ENCODE results near the gene DERA. TPM values are rescaled to one million over a fixed set of nuclear protein-coding genes. Genes with fewer than 3 reads are reported as not detected.

The DERA gene
- total RNA-seq, 2 experiments from 2014 or later, result 24.5 to 28.3 TPM

DNA sequence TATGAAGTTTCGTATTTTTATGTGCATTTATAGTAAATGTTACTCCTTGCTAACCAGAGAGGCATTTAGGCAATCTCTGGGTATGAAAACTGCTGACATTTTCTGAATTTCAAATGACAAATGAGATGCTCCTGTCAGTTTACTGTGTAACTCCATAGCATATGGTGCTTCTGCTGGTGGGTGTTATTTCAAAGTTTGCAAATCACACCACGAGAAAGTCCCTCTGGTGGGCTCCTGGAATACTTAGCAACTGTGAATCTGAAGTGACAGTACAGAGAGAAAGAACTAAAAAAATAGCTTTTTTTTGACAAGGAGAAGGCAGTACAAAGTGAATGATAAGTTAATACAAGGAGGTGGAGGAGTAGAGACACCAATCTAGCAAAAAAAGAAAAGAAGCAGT lies 161.5 kb downstream of the DERA start:
- H3K4me3 Mint-ChIP-seq, result no peak overlapping the region
- no peak overlapping the region for H3K27ac Mint-ChIP-seq
- intact Hi-C loops (cut with micrococcal nuclease), result no loop called here
- DNase-seq (no peak), ATAC-seq (no peak)
- POLR2A ChIA-PET, result no interaction called here
- H3K4me1 Mint-ChIP-seq (ENCODE audit: low read depth), result no peaks in the 10 kb centered on the region
- CTCF ChIA-PET, result no interaction called here
- no peaks in the 10 kb centered on the region for H3K36me3 Mint-ChIP-seq (ENCODE audit: low read depth)
- peaks cover 2% of the 10 kb centered on the region for H3K27me3 Mint-ChIP-seq
- TF ChIP-seq, protein P1, sequence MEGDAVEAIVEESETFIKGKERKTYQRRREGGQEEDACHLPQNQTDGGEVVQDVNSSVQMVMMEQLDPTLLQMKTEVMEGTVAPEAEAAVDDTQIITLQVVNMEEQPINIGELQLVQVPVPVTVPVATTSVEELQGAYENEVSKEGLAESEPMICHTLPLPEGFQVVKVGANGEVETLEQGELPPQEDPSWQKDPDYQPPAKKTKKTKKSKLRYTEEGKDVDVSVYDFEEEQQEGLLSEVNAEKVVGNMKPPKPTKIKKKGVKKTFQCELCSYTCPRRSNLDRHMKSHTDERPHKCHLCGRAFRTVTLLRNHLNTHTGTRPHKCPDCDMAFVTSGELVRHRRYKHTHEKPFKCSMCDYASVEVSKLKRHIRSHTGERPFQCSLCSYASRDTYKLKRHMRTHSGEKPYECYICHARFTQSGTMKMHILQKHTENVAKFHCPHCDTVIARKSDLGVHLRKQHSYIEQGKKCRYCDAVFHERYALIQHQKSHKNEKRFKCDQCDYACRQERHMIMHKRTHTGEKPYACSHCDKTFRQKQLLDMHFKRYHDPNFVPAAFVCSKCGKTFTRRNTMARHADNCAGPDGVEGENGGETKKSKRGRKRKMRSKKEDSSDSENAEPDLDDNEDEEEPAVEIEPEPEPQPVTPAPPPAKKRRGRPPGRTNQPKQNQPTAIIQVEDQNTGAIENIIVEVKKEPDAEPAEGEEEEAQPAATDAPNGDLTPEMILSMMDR (IDR thresholded peaks at IDR 0.05), result no peak
- H3K9me3 Mint-ChIP-seq, result no peaks in the 10 kb centered on the region

GRCh38 chr12:16074894-16075293 lies 163.8 kb downstream of the DERA start:
- no peaks in the 10 kb centered on the region for H3K4me1 Mint-ChIP-seq (ENCODE audit: low read depth)
- no peaks in the 10 kb centered on the region for H3K9me3 Mint-ChIP-seq
- TF ChIP-seq, protein P1 (IDR thresholded peaks at IDR 0.05), result no peak
- no peak for DNase-seq
- CTCF ChIA-PET, result no interaction called here
- H3K27me3 Mint-ChIP-seq, result peaks cover 2% of the 10 kb centered on the region
- H3K4me3 Mint-ChIP-seq, result no peak overlapping the region
- intact Hi-C loops (cut with micrococcal nuclease), result no loop called here
- POLR2A ChIA-PET, result no interaction called here
- ATAC-seq, result no peak
- no peaks in the 10 kb centered on the region for H3K36me3 Mint-ChIP-seq (ENCODE audit: low read depth)
- no peak overlapping the region for H3K27ac Mint-ChIP-seq

- ChIA-PET POLR2A (no interaction called here), CTCF (interaction anchor here (1.0 kb wide), 1 partner anchor 90 kb away, joined by 3 read pairs; no protein-coding TSS in a partner anchor)
- intact Hi-C loops (cut with micrococcal nuclease), result no loop called here
- H3K27ac Mint-ChIP-seq, result no peak overlapping the region
- no peaks in the 10 kb centered on the region for H3K4me1 Mint-ChIP-seq (ENCODE audit: low read depth)
- H3K27me3 Mint-ChIP-seq, result peaks cover 2% of the 10 kb centered on the region
- DNase-seq (no peak), ATAC-seq (no peak)
- no peak overlapping the region for H3K4me3 Mint-ChIP-seq
- TF ChIP-seq, protein P1 (IDR thresholded peaks at IDR 0.05), result no peak
- no peaks in the 10 kb centered on the region for H3K36me3 Mint-ChIP-seq (ENCODE audit: low read depth)
- H3K9me3 Mint-ChIP-seq, result no peaks in the 10 kb centered on the region
Observed at GRCh38 chr12:16075887-16076286, 164.8 kb downstream of the DERA start.

DNA sequence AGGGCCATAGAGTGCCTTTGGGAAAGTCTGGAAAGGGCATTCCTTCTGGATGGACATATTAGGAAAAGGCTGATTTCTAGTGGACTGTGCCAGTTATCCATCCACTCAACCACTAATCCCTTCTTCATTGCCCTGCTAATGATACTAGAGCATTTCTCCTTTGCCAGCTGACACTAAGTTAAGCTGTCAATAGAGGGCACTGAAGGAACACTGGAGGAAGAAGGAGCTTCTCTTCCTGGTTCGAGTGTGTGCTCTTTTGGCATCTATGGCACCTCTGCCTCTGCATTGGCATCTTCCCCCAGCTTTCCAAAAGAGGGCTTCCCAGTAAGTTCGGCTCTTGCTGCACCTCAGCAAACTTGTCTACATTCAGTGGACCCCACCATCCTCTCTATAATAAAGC lies 165.4 kb downstream of the DERA start:
- Mint-ChIP-seq H3K27me3 (peaks cover 2% of the 10 kb centered on the region), H3K9me3 (no peaks in the 10 kb centered on the region), H3K27ac (no peak overlapping the region), H3K4me3 (no peak overlapping the region), H3K36me3 (ENCODE audit: low read depth) (no peaks in the 10 kb centered on the region), H3K4me1 (ENCODE audit: low read depth) (no peaks in the 10 kb centered on the region)
- ATAC-seq (no peak), DNase-seq (no peak)
- TF ChIP-seq, protein P1 (IDR thresholded peaks at IDR 0.05), result no peak
- CTCF ChIA-PET, result interaction anchor here (1.0 kb wide), 1 partner anchor 91 kb away, joined by 3 read pairs; no protein-coding TSS in a partner anchor
- POLR2A ChIA-PET, result no interaction called here
- intact Hi-C loops (cut with micrococcal nuclease), result no loop called here

GRCh38 chr12:16076970-16077522 lies 165.9 kb downstream of the DERA start:
- CTCF ChIA-PET, result interaction anchor here (1.0 kb wide), 1 partner anchor 91 kb away, joined by 3 read pairs; no protein-coding TSS in a partner anchor
- H3K27ac Mint-ChIP-seq, result no peak overlapping the region
- POLR2A ChIA-PET, result no interaction called here
- H3K4me1 Mint-ChIP-seq (ENCODE audit: low read depth), result no peaks in the 10 kb centered on the region
- ATAC-seq (no peak), DNase-seq (no peak)
- no peaks in the 10 kb centered on the region for H3K36me3 Mint-ChIP-seq (ENCODE audit: low read depth)
- H3K4me3 Mint-ChIP-seq, result no peak overlapping the region
- no peaks in the 10 kb centered on the region for H3K27me3 Mint-ChIP-seq
- intact Hi-C loops (cut with micrococcal nuclease), result no loop called here
- TF ChIP-seq, protein P1 (IDR thresholded peaks at IDR 0.05), result no peak
- no peaks in the 10 kb centered on the region for H3K9me3 Mint-ChIP-seq
